DND-41 (cell line): ENCODE data around the gene SIAH1.
"Not testable (repeated sequence)": the region's sequence is repeated elsewhere in the genome, so short reads cannot be mapped to it uniquely, and the experiment has no call there.

Experiments
- ATAC-seq: fragments of 200-7000 bp; cut with Tn5 transposase; 3 replicates; pipeline ENCODE4 v1.9.1; 2021; ENCODE audit warnings: low read depth; ENCODE audit not compliant: insufficient read depth
- DNase-seq: peaks from one replicate; pipeline ENCODE4 v3.0.0-alpha.2; 2020
- H2AFZ ChIP-seq: 2 replicates; pipeline ENCODE4 v1.6.0; 2012; ENCODE audit warnings: low read depth, low read length
- H3K27ac ChIP-seq: 2 replicates; pipeline ENCODE4 v1.5.1; 2012; ENCODE audit warnings: low read length, inconsistent platforms
- H3K27me3 ChIP-seq: fragments of 200-600 bp; sonication (generic); 2 replicates; pipeline ENCODE4 v1.6.0; 2012; ENCODE audit warnings: low read length, mild to moderate bottlenecking, inconsistent platforms; ENCODE audit not compliant: insufficient read depth, poor library complexity
- H3K36me3 ChIP-seq: 2 replicates; pipeline ENCODE4 v1.5.1; 2012; ENCODE audit warnings: low read length, inconsistent platforms; ENCODE audit not compliant: insufficient read depth
- H3K4me1 ChIP-seq: 2 replicates; pipeline ENCODE4 v1.5.1; 2012; ENCODE audit warnings: mild to moderate bottlenecking, low read length; ENCODE audit not compliant: insufficient read depth
- H3K4me2 ChIP-seq: 2 replicates; pipeline ENCODE4 v1.6.0; 2012; ENCODE audit warnings: mild to moderate bottlenecking, moderate library complexity, low read length, inconsistent platforms; ENCODE audit not compliant: insufficient read depth
- H3K4me3 ChIP-seq, 2 experiments: fragments of 200-600 bp in 1 of 2; shearing (Covaris generic) in 1 of 2; 2 replicates each; pipeline ENCODE4 v1.5.1; 2012 to 2016; ENCODE audit warnings: inconsistent platforms in 2 of 2, low read length in 2 of 2, mild to moderate bottlenecking in 2 of 2, low read depth in 1 of 2, moderate library complexity in 1 of 2
- H3K79me2 ChIP-seq: 2 replicates; pipeline ENCODE4 v1.6.0; 2012; ENCODE audit warnings: low read length, inconsistent platforms; ENCODE audit not compliant: insufficient read depth
- H3K9ac ChIP-seq: 2 replicates; pipeline ENCODE4 v1.6.0; 2012; ENCODE audit warnings: low read depth, mild to moderate bottlenecking, inconsistent platforms, low read length, moderate library complexity
- H3K9me3 ChIP-seq: 2 replicates; pipeline ENCODE4 v1.5.1; 2012; ENCODE audit warnings: low read length, moderate library complexity, mild to moderate bottlenecking, inconsistent platforms; ENCODE audit not compliant: insufficient read depth, severe bottlenecking
- H4K20me1 ChIP-seq: 2 replicates; pipeline ENCODE4 v1.6.0; 2012; ENCODE audit warnings: low read length; ENCODE audit not compliant: insufficient read depth
- CTCF ChIP-seq: IDR thresholded peaks from 2 replicates; pipeline ENCODE4 v1.5.1; 2012; ENCODE audit warnings: borderline replicate concordance, low read length, moderate library complexity, mild to moderate bottlenecking; ENCODE audit not compliant: poor library complexity, severe bottlenecking; ENCODE audit errors: extremely low read depth
- EZH2 ChIP-seq: IDR thresholded peaks from 3 replicates; pipeline ENCODE4 v1.6.1; 2012; ENCODE audit warnings: borderline replicate concordance, low read depth, mild to moderate bottlenecking, moderate library complexity, low read length, inconsistent platforms; ENCODE audit not compliant: severe bottlenecking

SIAH1 gene

GRCh38 chr16:48317614-48318315 lies 67.4 kb downstream of the SIAH1 start:
- DNase-seq = peak; percentile 9
- Histone ChIP-seq H3K4me1 (peaks cover 32% of the 10 kb centered on the region), H4K20me1 (no peaks in the 10 kb centered on the region; the same call in 1 of the 2 replicates), H3K79me2 (peaks cover 6% of the 10 kb centered on the region; the same call in 1 of the 2 replicates), H3K36me3 (peaks cover 34% of the 10 kb centered on the region), H3K27me3 (no peaks in the 10 kb centered on the region), H3K27ac (peak overlapping the region; percentile 66), H3K9me3 (peaks cover 3% of the 10 kb centered on the region), H3K4me3 (peak overlapping the region in 1 of 2 experiments; percentile 21; a peak in 1 of 4 replicates), H3K9ac (no peak overlapping the region), H3K4me2 (peak overlapping the region; percentile 54), H2AFZ (no peak overlapping the region)
- TF ChIP-seq CTCF (no peak), EZH2 (no peak)
- ATAC-seq = peak; percentile 19; the same call in 1 of the 3 replicates

GRCh38 chr16:48317026-48317425 lies 68.2 kb downstream of the SIAH1 start:
- DNase-seq (no peak), ATAC-seq (no peak)
- Histone ChIP-seq H3K4me2 (no peak overlapping the region), H3K36me3 (peaks cover 35% of the 10 kb centered on the region), H2AFZ (no peak overlapping the region), H3K27me3 (no peaks in the 10 kb centered on the region), H3K79me2 (peaks cover 14% of the 10 kb centered on the region), H3K9ac (no peak overlapping the region), H4K20me1 (no peaks in the 10 kb centered on the region; the same call in 1 of the 2 replicates), H3K27ac (no peak overlapping the region), H3K4me3 (no peak overlapping the region), H3K9me3 (peaks cover 8% of the 10 kb centered on the region), H3K4me1 (peaks cover 32% of the 10 kb centered on the region)
- TF ChIP-seq CTCF = no peak
- no peak for TF ChIP-seq EZH2

GRCh38 chr16:48313905-48314304 lies 71.3 kb downstream of the SIAH1 start:
- Histone ChIP-seq H3K9me3 (peaks cover 27% of the 10 kb centered on the region), H3K79me2 (peaks cover 11% of the 10 kb centered on the region), H3K4me1 (peaks cover 24% of the 10 kb centered on the region), H3K36me3 (peaks cover 49% of the 10 kb centered on the region)
- H3K4me2 ChIP-seq, H3K9ac ChIP-seq, DNase-seq, H3K27ac ChIP-seq, H4K20me1 ChIP-seq, H3K4me3 ChIP-seq, ATAC-seq, H3K27me3 ChIP-seq, H2AFZ ChIP-seq: not testable (repeated sequence)

DNA sequence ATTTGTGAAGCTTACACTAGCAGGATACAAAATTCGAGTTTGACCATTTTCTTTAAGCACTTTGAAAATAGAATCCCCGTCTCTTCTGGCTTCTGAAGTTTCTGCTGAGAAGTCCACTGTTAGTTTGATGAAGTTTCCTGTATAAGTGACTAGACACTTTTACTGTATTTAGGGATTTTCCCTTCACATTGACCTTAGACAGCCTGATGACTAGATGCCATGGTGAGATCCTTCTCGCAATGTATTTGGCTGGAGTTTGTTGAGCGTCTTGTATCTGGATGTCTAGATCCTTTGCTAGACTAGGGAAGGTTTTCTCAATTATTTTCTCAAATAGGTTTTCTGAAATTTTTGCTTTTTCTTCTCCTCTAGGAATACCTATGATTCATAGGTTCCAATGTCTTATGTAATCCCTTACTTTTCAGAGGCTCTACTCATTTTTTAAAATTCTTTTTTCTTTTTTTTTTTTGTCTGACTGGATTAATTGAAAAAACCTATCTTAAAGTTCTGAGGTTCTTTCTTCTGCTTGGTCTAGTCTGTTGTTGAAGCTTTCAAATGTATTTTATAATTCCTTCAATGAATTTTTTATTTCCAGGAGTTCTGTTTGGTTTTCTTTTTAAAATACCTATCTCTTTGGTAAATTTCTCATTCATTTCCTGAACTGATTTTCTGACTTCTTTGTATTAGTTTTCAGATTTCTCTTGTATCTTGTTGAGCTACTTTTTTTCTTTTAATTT lies 74.1 kb downstream of the SIAH1 start:
- H3K4me1 ChIP-seq = no peaks in the 10 kb centered on the region
- H3K27ac ChIP-seq = no peak overlapping the region
- no peak overlapping the region for H3K4me3 ChIP-seq
- no peak overlapping the region for H3K9ac ChIP-seq
- no peak overlapping the region for H2AFZ ChIP-seq
- H4K20me1 ChIP-seq = no peaks in the 10 kb centered on the region
- no peak for ATAC-seq
- peaks cover 27% of the 10 kb centered on the region for H3K9me3 ChIP-seq
- H3K36me3 ChIP-seq = peaks cover 71% of the 10 kb centered on the region
- no peak for DNase-seq
- no peaks in the 10 kb centered on the region for H3K27me3 ChIP-seq
- H3K4me2 ChIP-seq = no peak overlapping the region
- peaks cover 11% of the 10 kb centered on the region for H3K79me2 ChIP-seq
- TF ChIP-seq CTCF (no peak), EZH2 (no peak)
